ENCODE measurements around the gene ABO. TPM values are rescaled to one million over a fixed set of nuclear protein-coding genes. Genes with fewer than 3 reads are reported as not detected.

The ABO gene
- total and polyA plus RNA-seq, 9 of the 15 experiments (the other 6 are each of a cell fraction or from before 2014, with no cell fraction given) = 5.0 to 21.9 (median 11.9) TPM

DNA sequence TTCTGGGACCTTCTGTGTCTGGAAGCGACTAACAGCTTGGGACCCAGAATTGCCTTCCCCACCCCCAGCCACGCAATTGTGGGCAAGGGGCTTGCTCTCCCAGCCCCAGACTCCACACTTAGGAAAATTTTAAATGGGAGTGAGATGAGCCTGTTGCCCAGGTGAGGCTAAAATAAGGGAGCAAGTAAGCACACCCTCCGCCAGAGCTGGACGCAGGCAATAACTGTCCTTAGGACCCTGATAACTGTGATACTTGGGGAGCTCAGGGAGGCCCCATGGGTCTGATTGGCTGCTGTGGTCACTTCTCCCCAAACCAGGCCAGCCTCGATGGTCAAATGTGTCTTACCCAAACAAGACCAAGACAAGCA is 13.3 kb downstream of the ABO start (continued):
- TF ChIP-seq, protein P1, sequence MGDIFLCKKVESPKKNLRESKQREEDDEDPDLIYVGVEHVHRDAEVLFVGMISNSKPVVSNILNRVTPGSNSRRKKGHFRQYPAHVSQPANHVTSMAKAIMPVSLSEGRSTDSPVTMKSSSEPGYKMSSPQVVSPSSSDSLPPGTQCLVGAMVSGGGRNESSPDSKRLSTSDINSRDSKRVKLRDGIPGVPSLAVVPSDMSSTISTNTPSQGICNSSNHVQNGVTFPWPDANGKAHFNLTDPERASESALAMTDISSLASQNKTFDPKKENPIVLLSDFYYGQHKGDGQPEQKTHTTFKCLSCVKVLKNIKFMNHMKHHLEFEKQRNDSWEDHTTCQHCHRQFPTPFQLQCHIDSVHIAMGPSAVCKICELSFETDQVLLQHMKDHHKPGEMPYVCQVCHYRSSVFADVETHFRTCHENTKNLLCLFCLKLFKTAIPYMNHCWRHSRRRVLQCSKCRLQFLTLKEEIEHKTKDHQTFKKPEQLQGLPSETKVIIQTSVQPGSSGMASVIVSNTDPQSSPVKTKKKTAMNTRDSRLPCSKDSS (IDR thresholded peaks at IDR 0.05; ENCODE audit: low read depth, partially characterized antibody) = no peak
- TF ChIP-seq CEBPG (CRISPR knock-in tag; IDR thresholded peaks at IDR 0.05) (no peak), CEBPG (tag; conservative IDR thresholded peaks at IDR 0.05 in 1 of 2, IDR thresholded peaks at IDR 0.05 in 1 of 2) (no peak), MGA (IDR thresholded peaks at IDR 0.05) (no peak), MCM3 (IDR thresholded peaks at IDR 0.05) (no peak), YY1 (IDR thresholded peaks at IDR 0.05; ENCODE audit: borderline replicate concordance in 1 of 3, control insufficient read depth in 1 of 3, extremely low read depth in 1 of 3, insufficient read depth in 3 of 3, insufficient read length in 1 of 3, insufficient replicate concordance in 2 of 3, low read depth in 1 of 3, low read length in 2 of 3) (no peak), ZC3H11A (IDR thresholded peaks at IDR 0.05; ENCODE audit: low read depth, low read length) (no peak), NFE2 (IDR thresholded peaks at IDR 0.05; ENCODE audit: low read depth) (no peak)
- TF ChIP-seq, protein P2, sequence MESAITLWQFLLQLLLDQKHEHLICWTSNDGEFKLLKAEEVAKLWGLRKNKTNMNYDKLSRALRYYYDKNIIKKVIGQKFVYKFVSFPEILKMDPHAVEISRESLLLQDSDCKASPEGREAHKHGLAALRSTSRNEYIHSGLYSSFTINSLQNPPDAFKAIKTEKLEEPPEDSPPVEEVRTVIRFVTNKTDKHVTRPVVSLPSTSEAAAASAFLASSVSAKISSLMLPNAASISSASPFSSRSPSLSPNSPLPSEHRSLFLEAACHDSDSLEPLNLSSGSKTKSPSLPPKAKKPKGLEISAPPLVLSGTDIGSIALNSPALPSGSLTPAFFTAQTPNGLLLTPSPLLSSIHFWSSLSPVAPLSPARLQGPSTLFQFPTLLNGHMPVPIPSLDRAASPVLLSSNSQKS (CRISPR knock-in tag; IDR thresholded peaks at IDR 0.05) = no peak

All from K562 (cell line).